AG10803 (cell line): Measurements from ENCODE around the gene TP53BP2.
"Not testable (repeated sequence)": the region's sequence is repeated elsewhere in the genome, so short reads cannot be mapped to it uniquely, and the experiment has no call there.

Experiments used
- DNase-seq: peaks from one replicate; pipeline ENCODE4 v3.0.0; 2010; ENCODE audit warnings: low read depth
- H3K4me3 ChIP-seq: 2 replicates; pipeline ENCODE4 v1.5.1; 2011; ENCODE audit warnings: mild to moderate bottlenecking, low read length, control low read depth
- CTCF ChIP-seq: conservative IDR thresholded peaks from 2 replicates; pipeline ENCODE4 v1.5.1; 2011; ENCODE audit warnings: mild to moderate bottlenecking, low read length, control low read depth, inconsistent platforms

TP53BP2 gene

DNA sequence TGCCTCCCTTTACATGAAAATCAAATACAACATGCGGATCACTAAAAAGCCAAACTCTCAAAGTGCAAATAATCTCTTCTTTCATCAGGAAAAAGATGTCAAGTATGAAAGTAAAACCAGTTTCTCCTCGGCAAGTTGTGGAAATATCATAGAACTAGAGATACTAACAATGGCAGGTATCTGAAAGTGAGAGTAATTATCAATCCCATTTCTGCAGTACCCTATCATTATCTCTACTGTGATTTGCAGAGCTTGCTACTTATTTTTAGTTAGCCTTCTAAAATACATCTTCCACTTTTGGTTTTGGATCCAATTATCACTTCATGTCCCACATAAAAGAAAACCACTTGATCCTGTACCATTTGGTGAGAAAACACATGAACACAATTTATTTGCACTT is 3.0 kb downstream of the TP53BP2 start:
- TF ChIP-seq CTCF, result no peak
- H3K4me3 ChIP-seq, result no peak overlapping the region
- no peak for DNase-seq

GRCh38 chr1:223841977-223842623 is 3.6 kb downstream of the TP53BP2 start:
- DNase-seq, H3K4me3 ChIP-seq: not testable (repeated sequence)

DNA sequence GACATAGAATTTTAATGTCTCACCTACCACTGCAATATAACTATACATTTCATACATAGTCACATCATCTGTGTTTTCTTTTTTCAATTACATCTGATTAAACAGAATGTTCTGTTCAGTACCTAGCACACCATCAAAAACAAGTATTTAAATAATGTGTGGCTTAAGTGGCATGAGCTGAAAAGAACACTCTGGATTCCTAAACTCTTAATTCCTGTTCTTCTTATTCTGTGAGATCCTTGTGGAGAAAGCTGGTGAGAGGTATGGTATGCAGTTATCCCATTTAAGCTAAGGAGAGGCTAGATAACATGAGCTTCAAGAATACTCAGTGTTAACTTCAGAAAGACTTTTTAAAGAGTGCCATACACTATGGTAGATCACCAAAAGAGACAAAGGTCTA is 5.5 kb downstream of the TP53BP2 start:
- H3K4me3 ChIP-seq, result no peak overlapping the region
- no peak for DNase-seq
- no peak for TF ChIP-seq CTCF

DNA sequence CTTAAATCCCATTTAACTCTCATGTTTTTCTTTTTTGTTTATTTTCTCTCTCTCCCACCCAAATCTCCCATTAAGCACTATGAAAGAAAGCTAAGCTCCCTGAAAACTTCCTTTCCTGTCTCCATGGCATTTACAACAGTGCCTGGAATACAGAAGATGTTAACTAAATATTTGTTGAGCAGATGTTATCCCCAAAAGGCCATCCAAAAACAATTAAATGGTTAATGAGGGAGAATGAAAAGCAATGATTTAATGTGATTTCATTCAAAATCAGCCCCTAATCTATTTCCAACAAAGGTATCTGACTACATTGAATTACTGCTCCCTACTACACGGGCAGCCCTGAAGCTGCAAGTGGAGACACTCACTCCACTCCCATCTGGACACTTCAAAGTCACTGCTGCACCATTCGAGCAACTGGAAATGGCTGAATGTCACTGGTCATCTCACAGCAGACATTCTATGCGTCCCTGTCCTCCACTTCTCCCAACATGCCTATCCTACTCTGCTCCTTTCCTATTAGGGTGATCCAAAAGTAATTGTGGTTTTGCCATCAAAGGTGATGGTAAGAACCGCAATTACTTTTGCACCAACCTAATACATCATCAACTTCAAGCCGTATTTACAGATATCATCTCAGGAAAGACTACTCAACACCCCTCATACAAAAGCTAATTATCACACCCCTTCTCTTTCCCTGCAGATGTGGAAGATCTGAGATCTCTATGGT is 7.5 kb downstream of the TP53BP2 start:
- no peak for DNase-seq
- no peak for TF ChIP-seq CTCF
- no peak overlapping the region for H3K4me3 ChIP-seq

DNA sequence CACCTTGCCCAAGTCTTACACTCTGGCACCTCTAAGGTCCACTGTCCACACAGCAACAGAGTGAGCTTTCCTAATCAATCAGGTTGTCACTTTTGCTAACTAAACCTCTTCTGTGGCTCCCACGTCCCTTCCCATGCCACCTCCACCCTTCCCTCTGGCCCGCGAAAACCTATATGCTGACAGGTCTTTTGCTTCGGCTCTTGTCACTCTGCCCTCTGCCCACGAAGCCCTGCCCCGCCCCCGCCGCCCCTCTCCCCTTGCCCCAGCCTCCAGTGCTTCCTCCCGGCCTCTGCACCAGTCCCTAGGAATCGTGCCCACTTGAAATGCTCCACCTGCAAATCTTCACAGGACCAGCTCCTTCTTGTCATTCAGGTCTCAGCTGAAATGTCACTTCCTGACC is 8.1 kb downstream of the TP53BP2 start:
- no peak for DNase-seq
- TF ChIP-seq CTCF, result no peak
- no peak overlapping the region for H3K4me3 ChIP-seq

- H3K4me3 ChIP-seq, result no peak overlapping the region
- DNase-seq, result no peak
- TF ChIP-seq CTCF, result no peak
Observed at GRCh38 chr1:223837206-223837605, 8.5 kb downstream of the TP53BP2 start.

DNA sequence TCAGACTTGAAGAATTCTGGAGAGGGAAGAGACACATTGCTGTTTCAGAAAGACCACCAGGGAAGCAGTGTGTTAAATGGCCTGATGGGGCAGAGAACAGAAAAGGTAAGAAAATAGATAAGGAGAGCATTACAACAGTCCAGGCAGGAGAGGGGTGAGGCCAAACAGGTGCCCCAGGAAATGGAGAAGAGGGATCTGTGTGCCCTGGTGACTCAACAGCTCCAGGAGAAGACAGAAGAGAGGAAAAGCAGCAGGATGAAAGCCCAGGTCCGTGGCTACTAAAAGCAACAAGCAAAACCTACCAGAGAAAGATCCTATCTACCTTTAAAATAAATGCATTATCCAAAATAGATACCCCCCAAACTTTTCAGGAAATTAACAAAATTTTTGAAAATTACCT is 9.2 kb downstream of the TP53BP2 start:
- no peak for DNase-seq
- TF ChIP-seq CTCF, result no peak
- no peak overlapping the region for H3K4me3 ChIP-seq

GRCh38 chr1:223835754-223836153 is 10.0 kb downstream of the TP53BP2 start:
- H3K4me3 ChIP-seq, result no peak overlapping the region
- no peak for TF ChIP-seq CTCF
- DNase-seq, result no peak
